Epidermal melanocyte (primary cell): ENCODE results near the gene OR13C8.
"Not testable (repeated sequence)": the region's sequence is repeated elsewhere in the genome, so short reads cannot be mapped to it uniquely, and the experiment has no call there.

ENCODE experiments used
- DNase-seq: peaks from one replicate; pipeline ENCODE4 v3.0.0; 2011; ENCODE audit warnings: low spot score; ENCODE audit not compliant: insufficient read length

OR13C8 gene, protein sequence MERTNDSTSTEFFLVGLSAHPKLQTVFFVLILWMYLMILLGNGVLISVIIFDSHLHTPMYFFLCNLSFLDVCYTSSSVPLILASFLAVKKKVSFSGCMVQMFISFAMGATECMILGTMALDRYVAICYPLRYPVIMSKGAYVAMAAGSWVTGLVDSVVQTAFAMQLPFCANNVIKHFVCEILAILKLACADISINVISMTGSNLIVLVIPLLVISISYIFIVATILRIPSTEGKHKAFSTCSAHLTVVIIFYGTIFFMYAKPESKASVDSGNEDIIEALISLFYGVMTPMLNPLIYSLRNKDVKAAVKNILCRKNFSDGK

GRCh38 chr9:104568868-104569267, at the start of gene OR13C8:
TSS of gene OR13C8 (plus strand) at chr9:104569168. CDS start at chr9:104569168, 0 bp downstream.
- DNase-seq = no peak

DNA sequence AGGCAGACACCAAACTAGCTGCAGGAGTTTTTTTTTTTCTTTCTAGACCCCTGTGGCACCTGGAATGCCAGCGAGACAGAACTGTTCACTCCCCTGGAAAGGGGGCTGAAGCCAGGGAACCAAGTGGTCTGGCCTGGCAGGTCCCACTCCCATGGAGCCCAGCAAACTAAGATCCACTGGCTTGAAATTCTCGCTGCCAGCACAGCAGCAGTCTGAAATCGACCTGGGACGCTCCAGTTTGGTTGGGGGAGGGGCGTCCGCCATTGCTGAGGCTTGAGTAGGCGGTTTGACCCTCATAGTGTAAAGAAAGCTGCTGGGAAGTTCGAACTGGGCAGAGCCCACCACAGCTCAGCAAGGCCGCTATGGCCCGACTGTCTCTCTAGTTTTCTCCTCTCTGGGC, 48.7 kb upstream of the OR13C8 start:
- not testable (repeated sequence) for DNase-seq

DNA sequence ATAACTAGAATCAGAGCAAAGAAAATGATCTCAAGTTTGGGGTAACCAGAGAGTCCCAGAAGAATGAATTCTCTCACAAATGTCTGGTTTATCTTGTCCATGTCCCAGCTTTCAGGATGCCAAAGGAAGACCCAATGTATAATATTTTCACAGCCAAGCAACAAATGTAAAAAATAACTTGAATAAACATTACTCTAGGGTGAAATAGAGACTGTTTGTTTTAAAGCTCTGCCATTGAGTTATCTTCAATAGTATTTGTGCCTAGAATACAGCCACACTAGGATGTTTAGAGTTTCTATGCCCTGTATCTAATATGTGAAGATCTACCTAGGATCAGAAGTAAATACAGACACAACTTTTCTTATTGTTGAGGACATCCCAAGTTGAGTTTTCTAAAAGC, 41.9 kb upstream of the OR13C8 start, which contains the start of gene OR13C4:
OR13C4 (minus strand) TSS at position 101 of the 400 bp plus-strand sequence; CDS start at position 101, 0 bp downstream.
- no peak for DNase-seq

GRCh38 chr9:104536756-104537155, 32.2 kb upstream of the OR13C8 start, which contains the start of gene OR13C3:
TSS of gene OR13C3 (minus strand) at chr9:104536856. CDS start at chr9:104536723, 133 bp downstream.
- DNase-seq = no peak

GRCh38 chr9:104539275-104539674, 29.7 kb upstream of the OR13C8 start:
- no peak for DNase-seq

DNA sequence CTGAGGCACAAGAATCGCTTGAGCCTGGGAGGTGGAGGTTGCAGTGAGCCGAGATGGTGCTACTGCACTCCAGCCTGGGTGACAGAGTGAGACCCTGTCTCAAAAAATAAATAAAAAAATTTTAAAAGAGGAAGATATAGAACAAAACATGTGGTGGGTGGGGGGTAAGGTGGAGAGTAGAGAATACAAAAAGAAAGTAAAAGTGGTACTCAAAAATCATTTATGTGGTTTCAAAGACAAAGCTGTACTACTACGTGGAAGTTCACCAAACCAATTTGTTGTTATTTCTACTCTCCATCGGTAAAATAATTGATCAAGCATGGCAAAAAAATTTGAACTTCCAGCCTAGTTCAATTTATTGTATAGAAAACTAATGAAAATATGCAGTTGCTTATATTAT, 24.3 kb upstream of the OR13C8 start:
- DNase-seq = no peak

- DNase-seq = no peak
These were observed 15.7 kb upstream of the OR13C8 start for GRCh38 chr9:104553261-104553660.

DNA sequence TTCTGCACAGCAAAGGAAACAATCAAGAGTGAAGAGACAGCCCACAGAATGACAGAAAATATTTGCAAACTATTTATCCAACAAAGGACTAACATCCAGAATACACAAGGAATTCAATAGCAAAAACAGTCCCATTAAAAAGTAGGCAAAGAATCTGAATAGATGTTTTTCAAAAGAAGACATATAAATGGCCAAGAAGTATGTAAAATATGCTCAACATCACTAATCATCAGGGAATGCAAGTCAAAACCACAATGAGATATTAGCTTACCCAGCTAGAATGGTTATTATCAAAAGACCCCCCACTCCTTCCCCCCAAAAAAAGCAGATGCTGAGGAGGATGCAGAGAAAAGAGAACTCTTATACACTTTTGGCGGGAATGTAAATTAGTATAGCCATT, 13.4 kb upstream of the OR13C8 start:
- DNase-seq = no peak

GRCh38 chr9:104556830-104557634, 11.9 kb upstream of the OR13C8 start:
- DNase-seq = no peak

- no peak for DNase-seq
These were observed 4.6 kb upstream of the OR13C8 start for GRCh38 chr9:104564358-104564757.

DNA sequence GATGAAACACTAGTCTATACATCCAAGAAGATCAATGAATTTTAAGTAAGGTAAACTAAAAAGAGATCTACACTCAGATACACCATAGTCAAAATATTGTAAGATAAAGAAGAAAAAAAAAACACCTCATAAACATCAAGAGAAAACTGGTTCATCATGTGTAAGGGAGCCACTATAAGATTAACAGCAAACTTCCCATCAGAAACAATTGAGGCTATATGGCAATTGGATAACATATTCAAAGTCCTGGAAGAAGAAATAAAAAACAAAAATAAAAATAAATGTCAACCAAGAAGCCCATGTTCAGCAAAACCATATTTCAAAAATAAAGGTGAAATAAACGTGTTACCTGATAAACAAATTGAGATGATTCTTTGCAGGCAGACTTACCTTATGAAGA, 3.6 kb downstream of the OR13C8 start:
- DNase-seq = no peak

DNA sequence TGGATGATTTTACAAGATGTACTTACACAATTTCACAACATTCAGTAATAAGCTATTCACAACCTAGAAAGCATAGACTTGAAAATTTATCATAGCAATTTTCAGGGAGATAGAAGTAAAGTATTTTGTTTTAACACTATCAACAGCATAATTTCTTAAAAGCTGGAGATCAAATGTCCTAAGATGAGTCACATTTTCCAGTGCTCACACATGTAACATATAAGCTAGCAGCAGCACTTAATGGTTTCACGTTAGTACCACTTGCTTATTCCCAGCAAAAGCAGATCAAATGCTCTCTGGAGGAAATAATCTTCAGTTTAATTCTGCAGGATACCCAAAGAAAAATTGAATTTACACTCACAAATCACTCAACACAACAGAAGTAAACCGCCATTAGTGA, 6.5 kb downstream of the OR13C8 start:
- DNase-seq = no peak

- no peak for DNase-seq
These were observed 8.3 kb downstream of the OR13C8 start for GRCh38 chr9:104577263-104577662.

GRCh38 chr9:104580562-104580961, 11.6 kb downstream of the OR13C8 start:
- no peak for DNase-seq

- no peak for DNase-seq
These were observed 17.7 kb downstream of the OR13C8 start for GRCh38 chr9:104586496-104587180.

GRCh38 chr9:104589626-104590025, 20.7 kb downstream of the OR13C8 start:
- no peak for DNase-seq

GRCh38 chr9:104598749-104599148, 29.8 kb downstream of the OR13C8 start:
- not testable (repeated sequence) for DNase-seq

DNA sequence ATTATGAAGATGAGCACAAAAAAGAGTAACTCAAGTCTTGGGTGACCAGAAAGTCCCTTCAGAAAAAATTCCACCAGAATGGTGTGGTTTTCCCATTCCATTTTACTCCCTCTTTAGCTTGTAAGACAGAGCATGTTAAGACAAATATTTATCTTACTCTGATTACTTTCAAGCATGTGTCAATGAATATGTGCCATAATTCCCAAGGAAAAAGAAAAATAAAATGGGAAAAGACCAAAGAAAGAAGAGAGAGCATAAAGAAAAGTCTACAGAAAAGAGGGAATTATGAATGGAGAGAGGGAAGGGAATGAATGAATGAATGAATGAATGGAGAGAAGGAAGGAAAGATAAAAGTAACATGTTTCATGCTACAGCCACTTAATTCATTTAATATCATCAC, 30.3 kb downstream of the OR13C8 start, which contains the start of gene OR13C5:
OR13C5 (minus strand) TSS at position 101 of the 400 bp plus-strand sequence; CDS start at position 101, 0 bp downstream.
- not testable (repeated sequence) for DNase-seq

- DNase-seq = no peak
These were observed 35.8 kb downstream of the OR13C8 start for GRCh38 chr9:104604801-104605200.

GRCh38 chr9:104605527-104605926, 36.6 kb downstream of the OR13C8 start, which contains the start of gene OR13C2:
TSS of gene OR13C2 (minus strand) at chr9:104605627. CDS start at chr9:104605627, 0 bp downstream.
- DNase-seq = not testable (repeated sequence)

GRCh38 chr9:104606152-104606551, 37.2 kb downstream of the OR13C8 start:
- no peak for DNase-seq
